HepG2 (cell line): Measurements from ENCODE around the gene ALOXE3. TPM values are rescaled to one million over a fixed set of nuclear protein-coding genes. Genes with fewer than 3 reads are reported as not detected.
A peak's percentile ranks its signal among the peaks of the same experiment; 100 is the strongest.

Experiments
- ATAC-seq: fragments of 200-7000 bp; cut with Tn5 transposase; 3 replicates; pipeline ENCODE4 v1.9.1; 2020; ENCODE audit warnings: mild to moderate bottlenecking, moderate library complexity
- BruUV-seq: library from RNA; stranded (reverse); fragments of 400-500 nt; replicated peaks from 2 replicates; lab custom pipeline; 2021; lab: Mats Ljungman, UMichigan
- CTCF ChIA-PET: fragments of 300-600 bp; formaldehyde crosslinking; extraction: SDS; loops from one replicate; lab custom pipeline; 2021; ENCODE audit warnings: low total read pairs, inconsistent platforms, low intra/inter-chr PET ratio; lab: Yijun Ruan, JAX
- POLR2A ChIA-PET: fragments of 350-600 bp; sonication (Branson Sonifier 250); formaldehyde crosslinking; loops from one replicate; lab custom pipeline; 2020; ENCODE audit warnings: antibody characterized with exemption, inconsistent platforms; lab: Yijun Ruan, JAX
- DNase-seq: peaks from one replicate; pipeline ENCODE4 v3.0.0-alpha.2; 2015; ENCODE audit warnings: low spot score
- FAIRE-seq: peaks from 3 replicates; lab custom pipeline; 2011; peaks lifted over from hg19 to GRCh38; lab: Jason Lieb, UNC
- H2AFZ ChIP-seq: one replicate; pipeline ENCODE4 v1.6.1; 2011; ENCODE audit warnings: low read length, inconsistent platforms
- H3K27ac ChIP-seq: fragments of 300-600 bp; 3 replicates; pipeline ENCODE4 v1.8.0; 2011; ENCODE audit warnings: mixed run types, mild to moderate bottlenecking, mixed read lengths, low read length, inconsistent platforms; ENCODE audit not compliant: insufficient read depth; ENCODE audit errors: extremely low read length
- H3K27me3 ChIP-seq, 2 experiments: fragments of 200-600 bp in 1 of 2; 2 replicates in 1 of 2; 3 replicates in 1 of 2; pipeline versions ENCODE4 v1.6.0 to v1.8.0; 2011; ENCODE audit warnings: low read length in 2 of 2, mild to moderate bottlenecking in 2 of 2, moderate library complexity in 2 of 2, inconsistent platforms in 1 of 2; ENCODE audit not compliant: insufficient read depth in 2 of 2, control insufficient read depth in 1 of 2
- H3K36me3 ChIP-seq, 2 experiments: fragments of 200-600 bp in 1 of 2; replicated peaks in 1 of 2; 2 replicates in 1 of 2; 3 replicates in 1 of 2; pipeline versions ENCODE4 v1.5.1 to v1.8.0; 2011; ENCODE audit warnings: low read length in 2 of 2, inconsistent platforms in 1 of 2; ENCODE audit not compliant: insufficient read depth in 2 of 2, control insufficient read depth in 1 of 2
- H3K4me1 ChIP-seq: 2 replicates; pipeline ENCODE4 v1.5.1; 2012; ENCODE audit warnings: low read length, inconsistent platforms; ENCODE audit not compliant: insufficient read depth
- H3K4me2 ChIP-seq: 2 replicates; pipeline ENCODE4 v1.6.0; 2011; ENCODE audit warnings: low read depth, low read length, inconsistent platforms
- H3K4me3 ChIP-seq, 3 experiments: fragments of 200-600 bp in 1 of 3; sonication (generic), shearing (Covaris generic) in 1 of 3; replicated peaks in 1 of 3; 2 replicates each; pipeline ENCODE4 v1.5.1; 2011 to 2016; ENCODE audit warnings: low read length in 3 of 3, inconsistent platforms in 2 of 3, low read depth in 2 of 3, mild to moderate bottlenecking in 2 of 3, control low read depth in 1 of 3, mixed read lengths in 1 of 3; ENCODE audit not compliant: insufficient read depth in 1 of 3
- H3K79me2 ChIP-seq: one replicate; pipeline ENCODE4 v1.6.1; 2011; ENCODE audit warnings: low read length, inconsistent platforms; ENCODE audit not compliant: insufficient read depth
- H3K9ac ChIP-seq: 2 replicates; pipeline ENCODE4 v1.6.0; 2011; ENCODE audit warnings: mild to moderate bottlenecking, low read depth, low read length, inconsistent platforms; ENCODE audit not compliant: insufficient read depth
- H3K9me3 ChIP-seq: 2 replicates; pipeline ENCODE4 v1.5.1; 2012; ENCODE audit warnings: mild to moderate bottlenecking, low read length
- H4K20me1 ChIP-seq: 2 replicates; pipeline ENCODE4 v1.6.0; 2011; ENCODE audit warnings: inconsistent platforms, mild to moderate bottlenecking, low read length, moderate library complexity; ENCODE audit not compliant: insufficient read depth
- KLF13 ChIP-seq: sonication (generic); formaldehyde crosslinking; IDR thresholded peaks from 2 replicates; pipeline ENCODE4 v1.4.0; 2020; ENCODE audit warnings: mild to moderate bottlenecking, missing genetic modification reagents
- MNT ChIP-seq: fragments of 450-650 bp; IDR thresholded peaks from 2 replicates; pipeline ENCODE4 v1.6.1; 2016
- RXRA ChIP-seq: sonication (generic); formaldehyde crosslinking; IDR thresholded peaks from 2 replicates; pipeline ENCODE4 v1.5.1; 2020; ENCODE audit warnings: missing genetic modification reagents
- ZBTB3 ChIP-seq: sonication (generic); formaldehyde crosslinking; IDR thresholded peaks from 2 replicates; pipeline ENCODE4 v1.4.0; 2020; ENCODE audit warnings: low read depth, mild to moderate bottlenecking, moderate library complexity, missing genetic modification reagents, borderline replicate concordance
- ZNF790 ChIP-seq: sonication (generic); formaldehyde crosslinking; IDR thresholded peaks from 2 replicates; pipeline ENCODE4 v1.8.0; 2022; ENCODE audit warnings: missing genetic modification reagents, mild to moderate bottlenecking, borderline replicate concordance
- WGBS: methylation state at CpG from one replicate; pipeline ENCODE4 v1.1.6; 2017; ENCODE audit warnings: low lambda C conversion rate; 5-methylcytosine and 5-hydroxymethylcytosine counted together
- in situ Hi-C: cut with HindIII; loops from 2 replicates; pipeline ENCODE4 v1.10.0; 2017; ENCODE audit warnings: low pct_unique_long_range_greater_than_20kb; ENCODE audit not compliant: extremely low pct_ligation_motif_present
- intact Hi-C: fragments of 100-400 bp; cut with micrococcal nuclease; formaldehyde crosslinking; loops from one replicate; pipeline ENCODE4 v1.10.0; 2022; ENCODE audit not compliant: unreplicated experiment
- polyA plus RNA-seq, 8 experiments: library from polyadenylated mRNA; depleted of rRNA in 3 of 8; stranded (reverse) in 7 of 8; unstranded in 1 of 8; fragments of >200 nt; fragmentation: Illumina TruSeq in 4 of 8; extraction: Trizol in 4 of 8; gene quantifications; 2 replicates each; pipeline versions ENCODE4 v1.2.1 to v1.2.3, GENCODE V29; 2011 to 2016; ENCODE audit warnings: low read depth in 4 of 8, missing spikeins in 1 of 8, mixed read lengths in 1 of 8; ENCODE audit not compliant: insufficient read depth in 1 of 8
- total RNA-seq, 5 experiments: library from RNA; depleted of rRNA; stranded (reverse); fragments of >200 nt; fragmentation: Illumina TruSeq; extraction: Trizol; gene quantifications; 2 replicates each; pipeline ENCODE4 v1.2.3, GENCODE V29; 2016; ENCODE audit warnings: low read depth in 1 of 5
- TF ChIP-seq, protein P1 (sequence below): sonication (generic); formaldehyde crosslinking; IDR thresholded peaks from 2 replicates; pipeline ENCODE4 v1.4.0; 2020; ENCODE audit warnings: missing genetic modification reagents

The ALOXE3 gene
- total and polyA plus RNA-seq, 2 of the 13 experiments (the other 11 are each of a cell fraction or from before 2014, with no cell fraction given): 0.07 TPM; not detected in 1

DNA sequence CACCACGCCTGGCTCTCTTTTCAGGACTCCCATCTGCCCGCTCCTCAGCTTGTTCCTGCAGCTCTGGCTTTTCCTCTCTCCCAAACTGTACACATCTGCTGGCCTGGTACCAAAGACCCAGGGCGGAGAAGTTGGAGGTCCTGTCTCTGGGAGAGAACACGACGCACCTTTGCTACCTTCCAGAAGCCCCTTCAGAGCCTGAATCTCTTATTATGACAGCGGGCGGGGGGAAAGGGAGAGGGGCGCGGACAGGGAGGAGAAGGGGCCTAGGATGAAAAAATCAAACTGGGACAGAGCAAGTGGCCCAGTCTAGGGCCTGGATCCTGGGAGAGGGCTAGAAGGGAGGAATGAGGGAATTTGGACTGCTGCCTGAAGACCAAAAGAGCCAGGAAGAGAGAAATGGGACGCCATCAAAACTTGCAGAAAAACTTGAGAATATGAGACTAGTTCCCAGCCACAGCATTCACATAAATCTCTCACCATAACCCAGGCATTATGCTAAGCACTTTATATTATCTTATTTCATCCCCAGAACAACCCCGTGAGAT, 36.4 kb upstream of the ALOXE3 start:
- FAIRE-seq: no peak
- POLR2A ChIA-PET: interaction anchor here (1.2 to 2.6 kb wide), 7 partner anchors 9 to 67 kb away, joined by 3 to 42 read pairs (median 7); partner anchors contain the start of genes BORCS6 and TMEM107

More for the DNA sequence above, 36.4 kb upstream of the ALOXE3 start:
- TF ChIP-seq KLF13 (CRISPR knock-in tag) (no peak), RXRA (CRISPR knock-in tag) (no peak), ZBTB3 (no peak), MNT (no peak), ZNF790 (no peak)
- TF ChIP-seq, protein P1, sequence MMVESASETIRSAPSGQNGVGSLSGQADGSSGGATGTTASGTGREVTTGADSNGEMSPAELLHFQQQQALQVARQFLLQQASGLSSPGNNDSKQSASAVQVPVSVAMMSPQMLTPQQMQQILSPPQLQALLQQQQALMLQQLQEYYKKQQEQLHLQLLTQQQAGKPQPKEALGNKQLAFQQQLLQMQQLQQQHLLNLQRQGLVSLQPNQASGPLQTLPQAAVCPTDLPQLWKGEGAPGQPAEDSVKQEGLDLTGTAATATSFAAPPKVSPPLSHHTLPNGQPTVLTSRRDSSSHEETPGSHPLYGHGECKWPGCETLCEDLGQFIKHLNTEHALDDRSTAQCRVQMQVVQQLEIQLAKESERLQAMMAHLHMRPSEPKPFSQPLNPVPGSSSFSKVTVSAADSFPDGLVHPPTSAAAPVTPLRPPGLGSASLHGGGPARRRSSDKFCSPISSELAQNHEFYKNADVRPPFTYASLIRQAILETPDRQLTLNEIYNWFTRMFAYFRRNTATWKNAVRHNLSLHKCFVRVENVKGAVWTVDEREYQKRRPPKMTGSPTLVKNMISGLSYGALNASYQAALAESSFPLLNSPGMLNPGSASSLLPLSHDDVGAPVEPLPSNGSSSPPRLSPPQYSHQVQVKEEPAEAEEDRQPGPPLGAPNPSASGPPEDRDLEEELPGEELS (CRISPR knock-in tag): no peak
- in situ Hi-C loops (loop anchor here (5.0 kb wide), 1 partner anchor 32 kb away; the partner anchor contains the start of gene HES7), intact Hi-C loops (no loop called here)
- no TSS peak for BruUV-seq
- Histone ChIP-seq H4K20me1 (no peaks in the 10 kb centered on the region), H3K79me2 (peaks cover 4% of the 10 kb centered on the region), H3K9ac (peak overlapping the region; percentile 76), H3K4me1 (peaks cover 64% of the 10 kb centered on the region), H3K36me3 (peaks cover 0 to 2% of the 10 kb centered on the region in 2 experiments; a peak in 2 of 5 replicates), H3K4me3 (peak overlapping the region; percentile 58 to 70 (median 63)), H2AFZ (no peak overlapping the region), H3K9me3 (no peaks in the 10 kb centered on the region), H3K4me2 (peak overlapping the region; percentile 97), H3K27me3 (no peaks in the 10 kb centered on the region), H3K27ac (peak overlapping the region; percentile 91)
- 59% methylated on average over 11 of the region's 11 CpGs for WGBS
- DNase-seq (no peak), ATAC-seq (no peak)
- CTCF ChIA-PET: no interaction called here
